Activated B cell treated with CpG ODN at 0.5 μM for 24 hours (primary cell): ENCODE measurements around the gene STRN4. TPM values are rescaled to one million over a fixed set of nuclear protein-coding genes. Genes with fewer than 3 reads are reported as not detected.

ENCODE experiments used
- ATAC-seq: fragments of 200-7000 bp; cut with Tn5 transposase; one replicate; pipeline ENCODE4 v1.10.0; 2021; ENCODE audit warnings: low read depth, mild to moderate bottlenecking, moderate library complexity
- CTCF ChIA-PET: fragments of 350-600 bp; sonication (Branson Sonifier 250); formaldehyde crosslinking; loops from one replicate; lab custom pipeline; 2021; ENCODE audit warnings: antibody characterized with exemption; lab: Charles Lee
- POLR2A ChIA-PET: fragments of 350-600 bp; sonication (Branson Sonifier 250); formaldehyde crosslinking; loops from one replicate; lab custom pipeline; 2021; ENCODE audit warnings: antibody characterized with exemption; lab: Charles Lee
- DNase-seq: peaks from one replicate; pipeline ENCODE4 v3.0.0; 2022
- H3K27ac Mint-ChIP-seq: one replicate; pipeline ENCODE4 v1.8.0; 2020; ENCODE audit warnings: mixed read lengths
- H3K27me3 Mint-ChIP-seq: one replicate; pipeline ENCODE4 v1.8.0; 2021; ENCODE audit warnings: mixed read lengths
- H3K36me3 Mint-ChIP-seq: one replicate; pipeline ENCODE4 v1.8.0; 2021; ENCODE audit warnings: low read depth, mixed read lengths
- H3K4me1 Mint-ChIP-seq: one replicate; pipeline ENCODE4 v1.8.0; 2021; ENCODE audit warnings: mixed read lengths
- H3K4me3 Mint-ChIP-seq: one replicate; pipeline ENCODE4 v1.8.0; 2020; ENCODE audit warnings: mild to moderate bottlenecking, mixed read lengths
- H3K9me3 Mint-ChIP-seq: one replicate; pipeline ENCODE4 v1.8.0; 2020; ENCODE audit warnings: mixed read lengths
- CTCF ChIP-seq: fragments of 200-600 bp; IDR thresholded peaks from one replicate; pipeline ENCODE4 v1.8.0; 2022; ENCODE audit warnings: antibody characterized with exemption, mild to moderate bottlenecking
- intact Hi-C: fragments of 100-400 bp; cut with micrococcal nuclease; formaldehyde crosslinking; loops from one replicate; pipeline ENCODE4 v1.15.1; 2024
- total RNA-seq: library from RNA; stranded (reverse); gene quantifications from 2 replicates; pipeline ENCODE4 v1.2.3, GENCODE V29; 2022

The STRN4 gene
- total RNA-seq, 1 donor from 2014 or later: 90.4 TPM

DNA sequence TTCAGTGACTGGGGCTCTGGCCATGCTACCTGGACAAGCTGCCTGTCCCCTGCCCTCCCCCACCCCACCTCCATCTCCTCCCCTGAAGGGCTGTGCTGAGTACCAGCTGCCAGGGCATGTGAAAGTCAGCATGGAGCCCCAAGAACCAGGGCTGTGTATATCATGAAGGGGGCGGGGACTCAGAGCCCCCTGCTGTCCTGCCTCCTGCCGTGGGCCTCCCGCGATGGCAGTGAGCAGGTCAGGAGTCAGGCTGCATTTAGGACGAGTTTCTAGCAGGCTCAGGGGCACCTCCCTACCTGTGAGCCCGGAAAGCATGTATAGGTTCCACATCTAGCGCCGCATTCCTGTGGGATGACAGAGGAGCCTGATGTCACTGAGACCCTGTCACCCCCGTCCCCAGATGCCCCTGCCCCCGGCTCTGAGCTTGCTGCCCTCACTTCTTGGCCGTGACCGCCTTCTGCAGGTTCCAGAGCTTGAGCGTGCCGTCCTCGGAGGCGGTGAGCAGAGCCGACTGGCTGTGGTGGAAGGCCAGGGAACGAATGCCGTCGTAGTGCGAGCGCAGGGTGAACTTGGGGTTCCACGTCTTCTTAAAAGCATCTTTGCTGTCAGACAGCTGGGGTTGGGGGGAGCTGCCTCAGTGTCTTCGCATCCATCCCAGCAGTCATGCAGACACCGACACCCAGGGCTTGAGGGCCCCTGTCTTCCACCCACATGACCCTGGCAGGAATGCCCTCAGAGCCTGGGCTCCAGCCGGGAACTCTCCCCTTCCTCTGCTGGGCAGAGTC, 21.0 kb downstream of the STRN4 start:
- POLR2A ChIA-PET: interaction anchor here (0.7 to 1.1 kb wide), 2 partner anchors 12 to 17 kb away, joined by 3 to 5 read pairs; no protein-coding TSS in a partner anchor
- intact Hi-C loops: no loop called here
- CTCF ChIA-PET: interaction anchor here (0.6 kb wide), 1 partner anchor 19 kb away, joined by 3 read pairs; no protein-coding TSS in a partner anchor

DNA sequence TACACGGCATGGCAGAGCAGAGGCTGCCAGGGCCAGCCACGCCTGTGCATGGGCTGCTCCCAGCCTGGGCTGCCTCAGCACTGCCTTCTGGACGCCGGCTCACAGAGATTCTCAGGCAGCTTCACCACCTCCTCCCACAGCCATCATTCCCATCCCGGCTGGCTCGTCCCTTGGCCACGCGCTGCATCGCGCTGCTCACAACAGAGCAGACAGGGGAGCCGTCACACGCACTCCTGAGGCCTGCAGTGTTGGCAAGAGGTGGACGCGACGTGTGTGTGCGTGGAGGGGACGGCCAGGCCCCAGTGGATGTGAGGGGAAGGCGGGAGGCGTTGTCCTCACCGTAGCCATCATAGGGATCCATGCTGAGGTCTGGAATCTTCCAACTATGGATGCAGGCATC, 21.8 kb downstream of the STRN4 start:
- H3K27ac Mint-ChIP-seq: no peak overlapping the region
- intact Hi-C loops: no loop called here
- peaks cover 57% of the 10 kb centered on the region for H3K4me1 Mint-ChIP-seq
- ATAC-seq (no peak), DNase-seq (no peak)
- ChIA-PET POLR2A (interaction anchor here (1.1 to 2.5 kb wide), 2 partner anchors 11 to 18 kb away, joined by 3 to 50 read pairs; no protein-coding TSS in a partner anchor), CTCF (interaction anchor here (0.6 kb wide), 1 partner anchor 18 kb away, joined by 3 read pairs; no protein-coding TSS in a partner anchor)
- peaks cover 70% of the 10 kb centered on the region for H3K36me3 Mint-ChIP-seq
- no peaks in the 10 kb centered on the region for H3K9me3 Mint-ChIP-seq
- no peak for TF ChIP-seq CTCF
- no peak overlapping the region for H3K4me3 Mint-ChIP-seq
- no peaks in the 10 kb centered on the region for H3K27me3 Mint-ChIP-seq

More for the DNA sequence above, 21.0 kb downstream of the STRN4 start:
- no peak for TF ChIP-seq CTCF
- no peak overlapping the region for H3K27ac Mint-ChIP-seq
- DNase-seq (no peak), ATAC-seq (no peak)
- peaks cover 75% of the 10 kb centered on the region for H3K36me3 Mint-ChIP-seq
- peaks cover 55% of the 10 kb centered on the region for H3K4me1 Mint-ChIP-seq
- H3K9me3 Mint-ChIP-seq: no peaks in the 10 kb centered on the region
- no peak overlapping the region for H3K4me3 Mint-ChIP-seq
- H3K27me3 Mint-ChIP-seq: no peaks in the 10 kb centered on the region

- no peaks in the 10 kb centered on the region for H3K27me3 Mint-ChIP-seq
- ATAC-seq (no peak), DNase-seq (no peak)
- H3K36me3 Mint-ChIP-seq: peaks cover 64% of the 10 kb centered on the region
- no peak for TF ChIP-seq CTCF
- peak overlapping the region; percentile 63 for H3K27ac Mint-ChIP-seq
- no peak overlapping the region for H3K4me3 Mint-ChIP-seq
- H3K4me1 Mint-ChIP-seq: peaks cover 59% of the 10 kb centered on the region
- CTCF ChIA-PET: interaction anchor here (0.8 to 1.4 kb wide), 2 partner anchors 9 to 19 kb away, joined by 3 to 5 read pairs; no protein-coding TSS in a partner anchor
- POLR2A ChIA-PET: interaction anchor here (0.7 to 2.5 kb wide), 5 partner anchors 10 to 123 kb away, joined by 3 to 50 read pairs (median 4); partner anchors contain the start of gene CALM3
- H3K9me3 Mint-ChIP-seq: no peaks in the 10 kb centered on the region
- intact Hi-C loops: no loop called here
Measured at GRCh38 chr19:46723471-46723870, 22.8 kb downstream of the STRN4 start.

- intact Hi-C loops: no loop called here
- no peak for DNase-seq
- H3K27me3 Mint-ChIP-seq: no peaks in the 10 kb centered on the region
- ATAC-seq: no peak
- POLR2A ChIA-PET: interaction anchor here (0.6 to 2.5 kb wide), 7 partner anchors 10 to 848 kb away, joined by 3 to 50 read pairs (median 3); partner anchors contain the start of gene CALM3
- no peak overlapping the region for H3K4me3 Mint-ChIP-seq
- no peak overlapping the region for H3K27ac Mint-ChIP-seq
- no peaks in the 10 kb centered on the region for H3K9me3 Mint-ChIP-seq
- CTCF ChIA-PET: interaction anchor here (0.8 to 1.4 kb wide), 2 partner anchors 9 to 18 kb away, joined by 3 to 5 read pairs; no protein-coding TSS in a partner anchor
- H3K4me1 Mint-ChIP-seq: peaks cover 62% of the 10 kb centered on the region
- peaks cover 62% of the 10 kb centered on the region for H3K36me3 Mint-ChIP-seq
- TF ChIP-seq CTCF: no peak
Measured at GRCh38 chr19:46723023-46723461, 23.2 kb downstream of the STRN4 start.
